Cardiac muscle cell (in vitro differentiated cells and primary cell): ENCODE results near the gene CCDC85C. TPM values are rescaled to one million over a fixed set of nuclear protein-coding genes. Genes with fewer than 3 reads are reported as not detected.

Experiments
- DNase-seq, 2 donors: peaks; one replicate each; pipeline versions ENCODE4 v3.0.0 to v3.0.0-alpha.2; 2010 to 2017; ENCODE audit warnings: low read depth in 1 of 2, low spot score in 1 of 2
- H3K27ac ChIP-seq: fragments of 200-600 bp; sonication (generic); 2 replicates; pipeline ENCODE4 v1.5.1; 2016
- H3K27me3 ChIP-seq: fragments of 200-600 bp; sonication (generic); 2 replicates; pipeline ENCODE4 v1.6.0; 2016; ENCODE audit warnings: control low read depth
- H3K36me3 ChIP-seq: fragments of 200-600 bp; sonication (generic); 2 replicates; pipeline ENCODE4 v1.5.1; 2016; ENCODE audit warnings: control low read depth
- H3K4me1 ChIP-seq: fragments of 200-600 bp; sonication (generic); 2 replicates; pipeline ENCODE4 v1.8.1; 2017; ENCODE audit warnings: low read depth, mild to moderate bottlenecking, mixed run types
- H3K4me3 ChIP-seq: fragments of 200-600 bp; sonication (generic); 2 replicates; pipeline ENCODE4 v1.5.1; 2016; ENCODE audit warnings: mild to moderate bottlenecking
- H3K9me3 ChIP-seq: fragments of 200-600 bp; sonication (generic); 2 replicates; pipeline ENCODE4 v1.5.1; 2017; ENCODE audit warnings: low read depth, mild to moderate bottlenecking, control low read depth
- polyA plus RNA-seq: library from polyadenylated mRNA; unstranded; fragments of >200 nt; fragmentation: Nextera tagmentation; extraction: Ambion mirVana; gene quantifications from 2 replicates; pipeline ENCODE4 v1.2.1, GENCODE V29; 2016
- total RNA-seq: library from RNA; depleted of rRNA; stranded (reverse); fragments of >200 nt; gene quantifications from 2 replicates; pipeline ENCODE4 v1.2.3, GENCODE V29; 2016
- TF ChIP-seq, protein P1 (sequence below): IDR thresholded peaks from 2 replicates; pipeline ENCODE4 v1.5.1; 2012; ENCODE audit warnings: low read depth, mild to moderate bottlenecking, low read length

Gene CCDC85C
- total and polyA plus RNA-seq, 2 experiments from 2014 or later = 39.6 to 45.7 TPM

DNA sequence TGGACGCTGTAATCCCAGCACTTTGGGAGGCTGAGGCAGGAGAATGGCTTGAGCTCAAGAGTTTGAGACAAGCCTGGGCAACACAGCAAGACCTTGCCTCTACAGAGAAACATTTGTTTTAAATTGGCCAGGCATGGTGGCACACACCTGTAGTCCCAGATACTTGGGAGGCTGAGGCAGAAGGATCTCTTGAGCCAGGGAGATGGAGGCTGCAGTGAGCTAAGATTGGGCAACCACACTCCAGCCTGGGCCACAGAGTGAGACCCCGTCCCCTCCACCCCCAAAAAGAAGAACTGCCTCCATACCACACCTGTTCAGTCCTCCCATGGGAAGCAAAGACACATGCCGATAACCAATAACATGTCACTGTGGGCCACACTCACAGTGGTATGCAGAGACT lies 19.2 kb downstream of the CCDC85C start:
- Histone ChIP-seq H3K9me3 (no peaks in the 10 kb centered on the region), H3K36me3 (no peaks in the 10 kb centered on the region), H3K27me3 (no peaks in the 10 kb centered on the region), H3K4me1 (peaks cover 37% of the 10 kb centered on the region), H3K27ac (no peak overlapping the region), H3K4me3 (no peak overlapping the region)
- TF ChIP-seq, protein P1, sequence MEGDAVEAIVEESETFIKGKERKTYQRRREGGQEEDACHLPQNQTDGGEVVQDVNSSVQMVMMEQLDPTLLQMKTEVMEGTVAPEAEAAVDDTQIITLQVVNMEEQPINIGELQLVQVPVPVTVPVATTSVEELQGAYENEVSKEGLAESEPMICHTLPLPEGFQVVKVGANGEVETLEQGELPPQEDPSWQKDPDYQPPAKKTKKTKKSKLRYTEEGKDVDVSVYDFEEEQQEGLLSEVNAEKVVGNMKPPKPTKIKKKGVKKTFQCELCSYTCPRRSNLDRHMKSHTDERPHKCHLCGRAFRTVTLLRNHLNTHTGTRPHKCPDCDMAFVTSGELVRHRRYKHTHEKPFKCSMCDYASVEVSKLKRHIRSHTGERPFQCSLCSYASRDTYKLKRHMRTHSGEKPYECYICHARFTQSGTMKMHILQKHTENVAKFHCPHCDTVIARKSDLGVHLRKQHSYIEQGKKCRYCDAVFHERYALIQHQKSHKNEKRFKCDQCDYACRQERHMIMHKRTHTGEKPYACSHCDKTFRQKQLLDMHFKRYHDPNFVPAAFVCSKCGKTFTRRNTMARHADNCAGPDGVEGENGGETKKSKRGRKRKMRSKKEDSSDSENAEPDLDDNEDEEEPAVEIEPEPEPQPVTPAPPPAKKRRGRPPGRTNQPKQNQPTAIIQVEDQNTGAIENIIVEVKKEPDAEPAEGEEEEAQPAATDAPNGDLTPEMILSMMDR = no peak
- no peak for DNase-seq

DNA sequence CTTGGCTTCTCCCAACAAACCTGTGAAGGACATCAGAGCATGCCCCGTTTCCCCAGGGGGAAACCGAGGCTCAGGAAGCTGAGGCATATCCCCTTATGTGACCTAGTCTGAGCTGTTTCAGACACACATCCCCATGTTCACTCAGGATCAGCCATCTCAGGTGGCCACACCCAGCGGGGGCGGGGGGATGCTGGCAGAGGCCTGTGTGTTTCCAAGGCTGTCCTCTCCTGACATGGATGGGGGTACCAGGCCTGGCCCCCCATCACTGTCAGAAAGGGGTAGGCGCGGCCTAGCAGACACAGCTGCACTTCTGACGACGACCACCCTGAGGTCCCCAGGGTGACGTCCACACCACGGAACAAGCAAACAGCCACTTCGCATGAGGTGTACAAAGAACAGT lies 22.1 kb downstream of the CCDC85C start:
- Histone ChIP-seq H3K4me1 (peaks cover 39% of the 10 kb centered on the region), H3K9me3 (no peaks in the 10 kb centered on the region), H3K4me3 (no peak overlapping the region), H3K36me3 (no peaks in the 10 kb centered on the region), H3K27ac (peak overlapping the region; percentile 94), H3K27me3 (no peaks in the 10 kb centered on the region)
- TF ChIP-seq, protein P1 = no peak
- DNase-seq = no peak

DNA sequence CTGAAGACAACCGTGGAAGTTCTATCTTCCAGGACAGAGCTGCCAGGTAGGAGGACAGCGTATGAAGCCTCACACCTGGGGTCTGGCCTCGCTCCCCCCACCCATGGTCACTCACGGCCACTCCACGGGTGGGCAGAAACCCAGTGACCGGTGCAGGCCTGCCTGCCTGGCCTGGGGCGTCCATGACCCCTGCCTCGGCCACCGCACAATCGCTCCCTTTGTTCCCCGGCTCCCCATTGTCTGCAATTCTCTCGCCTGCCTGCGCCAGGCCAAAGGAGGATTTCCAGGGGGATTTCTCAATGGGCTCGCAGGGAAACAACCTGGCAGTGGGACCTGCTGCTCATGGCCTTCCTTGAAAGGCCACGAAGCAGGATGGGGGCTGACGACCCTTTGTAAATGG lies 22.6 kb downstream of the CCDC85C start:
- Histone ChIP-seq H3K4me1 (peaks cover 40% of the 10 kb centered on the region), H3K27me3 (no peaks in the 10 kb centered on the region), H3K9me3 (no peaks in the 10 kb centered on the region), H3K4me3 (no peak overlapping the region), H3K36me3 (no peaks in the 10 kb centered on the region), H3K27ac (peak overlapping the region; percentile 94)
- no peak for DNase-seq
- TF ChIP-seq, protein P1 = no peak

GRCh38 chr14:99579903-99580571 lies 24.0 kb downstream of the CCDC85C start:
- Histone ChIP-seq H3K36me3 (no peaks in the 10 kb centered on the region), H3K4me1 (peaks cover 50% of the 10 kb centered on the region), H3K27me3 (no peaks in the 10 kb centered on the region), H3K9me3 (no peaks in the 10 kb centered on the region), H3K4me3 (no peak overlapping the region), H3K27ac (peak overlapping the region; percentile 94)
- TF ChIP-seq, protein P1 = no peak
- peak in 1 of 2 donors; percentile 68 for DNase-seq

DNA sequence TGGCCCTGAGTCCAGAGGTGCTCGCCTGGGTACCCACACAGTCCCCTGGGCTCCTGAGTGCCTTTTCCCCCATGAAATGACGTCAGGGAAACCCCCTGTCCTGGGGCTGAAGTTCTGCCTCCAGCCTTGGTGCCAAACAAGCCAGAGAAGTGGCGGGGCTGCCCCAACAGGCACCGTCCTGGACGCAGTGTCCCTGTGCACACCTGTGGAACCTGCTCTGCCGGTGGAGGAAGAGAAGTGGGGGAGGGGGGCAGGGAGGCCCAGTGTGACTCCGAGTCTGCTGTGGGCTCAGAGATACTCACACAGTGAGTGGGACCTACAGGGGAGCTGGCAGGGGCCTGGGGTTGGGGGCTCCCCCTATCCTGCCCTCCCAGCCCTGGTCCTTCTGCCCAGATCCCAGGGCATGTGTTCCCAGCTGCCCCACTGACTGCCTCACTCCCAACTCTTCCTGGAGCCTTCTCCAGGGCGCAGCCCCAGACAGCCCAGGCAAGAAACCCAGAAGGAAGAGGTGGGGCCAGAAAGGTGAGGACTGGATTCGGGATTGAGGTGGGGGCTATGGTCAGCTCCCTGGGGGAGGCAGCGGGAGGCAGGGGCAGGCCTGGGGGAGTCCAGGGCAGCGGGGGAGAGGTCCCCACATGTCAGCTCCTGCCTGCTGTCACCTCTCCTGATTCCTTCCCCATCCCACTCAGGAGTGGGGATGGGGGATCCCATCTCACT lies 24.7 kb downstream of the CCDC85C start:
- Histone ChIP-seq H3K9me3 (no peaks in the 10 kb centered on the region), H3K4me3 (no peak overlapping the region), H3K27ac (peak overlapping the region; percentile 94), H3K36me3 (no peaks in the 10 kb centered on the region), H3K4me1 (peaks cover 56% of the 10 kb centered on the region), H3K27me3 (no peaks in the 10 kb centered on the region)
- TF ChIP-seq, protein P1 = no peak
- no peak for DNase-seq
